Measurements from ENCODE around the gene CBY3.
"Not testable (repeated sequence)": the region's sequence is repeated elsewhere in the genome, so short reads cannot be mapped to it uniquely, and the experiment has no call there.

CBY3 gene

DNA sequence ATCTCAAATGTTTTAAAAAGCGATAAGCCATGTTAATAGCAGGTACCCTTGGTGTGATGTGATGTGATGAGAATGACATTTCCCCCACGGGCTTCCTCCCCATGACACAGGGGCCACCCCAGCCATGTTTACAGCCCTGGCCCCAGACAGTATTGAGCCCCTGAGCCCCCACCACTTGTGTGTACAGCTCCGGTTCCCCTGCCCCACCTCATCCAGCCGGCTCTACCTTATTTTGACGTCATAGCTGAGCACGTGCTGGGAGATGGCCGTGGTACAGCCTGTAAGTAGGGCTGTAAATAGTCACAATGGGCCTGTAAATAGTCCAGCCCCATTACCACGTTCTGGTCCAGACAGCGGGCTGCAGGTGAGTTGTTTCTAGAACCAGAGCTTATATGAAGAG, 32.4 kb downstream of the CBY3 start:
- no peak for TF ChIP-seq JUND (IDR thresholded peaks at IDR 0.05; ENCODE audit: low read depth)
- DNase-seq (ENCODE audit: low read depth in 1 of 2, low spot score in 1 of 2) = no peak
- in situ Hi-C loops (cut with HindIII; ENCODE audit: low pct_unique_long_range_greater_than_20kb, low sequenced_read_pairs) = no loop called here

DNA sequence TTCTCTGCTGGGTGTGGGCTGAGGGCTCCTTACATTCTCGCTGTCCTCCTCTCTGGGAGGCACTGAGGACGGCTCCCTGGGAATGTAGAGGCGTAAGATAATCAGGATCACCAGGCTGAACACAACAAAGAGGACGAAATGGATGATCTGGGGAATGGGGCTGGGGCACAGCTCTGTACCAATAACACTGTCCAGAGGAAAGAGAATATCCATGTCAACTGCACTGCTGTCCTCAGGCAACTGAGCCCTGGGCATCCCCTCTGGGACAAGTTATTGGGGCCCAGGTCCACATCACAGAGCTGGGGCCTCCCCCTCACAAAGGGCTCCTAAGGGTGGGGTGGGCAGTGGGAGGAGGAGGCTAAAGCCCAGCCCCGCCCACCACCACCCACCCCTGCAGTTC, 36.1 kb downstream of the CBY3 start:
- DNase-seq (ENCODE audit: low read depth in 1 of 2, low spot score in 1 of 2); in situ Hi-C loops (cut with HindIII; ENCODE audit: low pct_unique_long_range_greater_than_20kb, low sequenced_read_pairs): not testable (repeated sequence)

DNA sequence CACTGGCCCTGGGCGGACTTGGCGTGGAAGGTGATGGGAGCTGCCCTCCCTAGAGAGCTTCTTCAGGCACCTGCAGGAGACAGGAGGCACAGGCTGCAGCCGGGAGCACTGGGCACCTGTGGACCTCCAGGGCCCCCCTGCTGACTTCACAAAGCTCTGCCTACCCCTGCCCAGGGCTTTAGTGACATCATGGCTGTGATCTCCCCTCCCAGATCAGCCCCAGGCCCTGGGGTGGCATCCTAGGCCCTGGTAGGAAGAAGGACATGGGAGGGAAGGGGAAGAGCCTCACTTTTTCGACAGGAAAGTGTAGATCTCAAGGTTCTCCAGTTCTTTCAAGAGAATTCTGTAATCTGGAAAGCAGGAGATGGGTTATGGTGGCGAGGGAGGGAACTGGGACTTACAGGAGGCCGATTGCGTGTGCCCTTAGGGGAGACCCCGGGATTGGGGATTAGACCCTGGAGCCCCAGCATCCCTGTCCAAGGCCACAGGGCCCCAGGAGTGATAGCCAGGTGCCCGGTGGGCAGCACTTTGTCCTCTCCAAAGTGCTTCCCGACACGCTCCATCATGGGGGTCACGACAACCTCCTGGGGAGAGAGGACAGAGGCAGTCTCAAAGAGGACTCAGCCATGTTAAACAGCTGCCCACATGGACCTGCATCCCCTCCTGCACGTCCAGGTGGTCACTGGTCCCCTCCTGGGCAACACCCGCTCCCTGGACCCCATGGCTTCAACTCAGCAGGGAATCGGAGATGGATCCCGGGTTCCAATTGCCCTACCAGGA, 37.5 kb downstream of the CBY3 start:
- in situ Hi-C loops (cut with HindIII; ENCODE audit: low pct_unique_long_range_greater_than_20kb, low sequenced_read_pairs); DNase-seq (ENCODE audit: low read depth in 1 of 2, low spot score in 1 of 2): not testable (repeated sequence)

DNA sequence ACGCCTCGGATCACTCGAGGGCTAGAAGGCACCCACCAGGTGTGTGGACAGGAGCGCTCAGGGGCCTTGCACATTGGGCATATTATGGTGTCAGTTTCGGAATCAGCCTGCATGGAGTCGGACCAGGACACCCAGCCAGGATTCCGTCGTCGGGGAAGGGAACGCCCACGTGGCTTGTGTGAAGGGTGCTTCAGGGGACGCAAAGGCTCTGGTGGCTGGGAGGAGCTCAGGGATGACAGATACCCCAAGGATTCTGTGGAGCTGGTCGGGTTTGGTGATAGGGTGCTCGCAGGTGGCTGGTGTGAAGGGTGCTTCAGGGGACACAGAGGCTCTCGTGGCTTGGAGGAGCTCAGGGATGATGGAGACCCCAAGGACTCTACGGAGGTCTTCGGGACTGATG, 38.2 kb downstream of the CBY3 start:
- DNase-seq (ENCODE audit: low read depth in 1 of 2, low spot score in 1 of 2); in situ Hi-C loops (cut with HindIII; ENCODE audit: low pct_unique_long_range_greater_than_20kb, low sequenced_read_pairs): not testable (repeated sequence)

DNA sequence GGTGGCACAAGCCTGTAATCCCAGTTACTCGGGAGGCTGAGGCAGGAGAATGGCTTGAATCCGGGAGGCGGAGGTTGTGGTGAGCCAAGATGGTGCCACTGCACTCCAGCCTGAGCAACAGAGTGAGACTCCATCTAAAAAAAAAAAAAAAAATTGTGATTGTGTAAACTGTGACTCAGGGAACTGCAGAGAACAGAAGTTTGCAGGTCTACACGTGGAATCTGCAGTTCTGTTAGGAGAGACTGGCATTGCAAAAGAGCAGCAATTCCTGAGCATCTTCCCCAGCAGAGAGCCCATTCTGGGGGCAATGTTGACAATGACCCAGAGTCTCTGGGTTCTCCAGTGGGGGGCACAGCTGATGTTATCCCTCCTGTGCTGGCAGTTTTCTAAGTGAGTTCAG, 39.1 kb downstream of the CBY3 start:
- in situ Hi-C loops (cut with HindIII; ENCODE audit: low pct_unique_long_range_greater_than_20kb, low sequenced_read_pairs); DNase-seq (ENCODE audit: low read depth in 1 of 2, low spot score in 1 of 2): not testable (repeated sequence)

DNA sequence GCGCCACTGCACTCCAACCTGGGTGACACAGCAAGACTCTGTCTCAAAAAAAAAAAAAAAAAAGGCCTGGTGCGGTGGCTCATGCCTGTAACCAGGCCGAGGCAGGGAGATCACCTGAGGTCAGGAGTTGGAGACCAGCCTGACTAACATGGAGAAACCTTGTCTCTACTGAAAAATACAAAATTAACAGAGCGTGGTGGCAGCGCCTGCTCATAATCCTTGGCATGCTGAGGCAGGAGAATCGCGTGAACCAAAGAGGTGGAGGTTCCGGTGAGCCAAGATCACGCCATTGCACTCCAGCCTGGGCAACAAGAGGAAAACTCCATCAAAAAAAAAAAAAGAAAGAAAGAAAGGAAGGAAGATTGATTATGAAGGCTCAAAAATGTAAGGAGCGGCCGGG, 41.5 kb downstream of the CBY3 start:
- not testable (repeated sequence) for DNase-seq (ENCODE audit: low read depth in 1 of 2, low spot score in 1 of 2)

DNA sequence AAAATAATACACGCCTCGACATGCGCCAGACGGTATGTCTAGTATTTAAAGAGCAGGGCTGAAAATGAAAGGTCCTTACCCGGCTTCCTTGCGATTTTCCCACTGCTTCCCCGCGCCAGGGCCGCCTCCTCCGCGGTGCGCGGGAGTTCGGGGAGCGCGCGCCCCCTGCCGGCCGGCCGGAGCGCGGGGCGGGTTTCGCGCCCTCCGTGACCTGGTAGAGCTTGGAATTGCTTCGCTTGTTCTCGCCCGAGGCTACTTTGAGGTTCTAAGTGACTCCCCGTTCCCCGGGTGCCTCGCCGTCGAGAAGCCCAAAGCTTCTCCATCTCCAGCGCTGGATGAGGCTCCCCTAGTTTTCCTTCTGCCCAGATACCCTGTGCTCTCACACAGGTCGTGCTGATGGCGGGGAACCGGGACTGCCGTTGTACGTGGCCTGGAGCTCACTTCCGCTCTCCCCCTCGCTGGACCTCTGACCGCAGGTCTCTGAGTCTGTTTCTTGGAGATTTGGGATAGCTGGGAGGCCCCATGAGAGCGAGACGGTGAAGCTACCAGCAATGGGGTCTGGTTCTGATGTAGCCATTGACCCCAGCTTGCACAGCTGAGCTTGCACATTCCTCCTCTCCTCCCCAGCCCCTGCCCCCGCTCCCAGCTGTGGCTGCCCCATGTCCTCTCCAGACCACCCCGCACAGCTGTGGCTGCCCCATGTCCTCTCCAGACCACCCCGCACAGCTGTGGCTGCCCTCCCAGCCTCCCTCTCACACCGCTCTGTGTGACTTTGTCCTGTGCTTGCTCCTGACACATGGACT, 46.3 kb downstream of the CBY3 start:
- in situ Hi-C loops (cut with HindIII; ENCODE audit: low pct_unique_long_range_greater_than_20kb, low sequenced_read_pairs) = not testable (repeated sequence)

More for the DNA sequence above, 41.5 kb downstream of the CBY3 start:
- in situ Hi-C loops (cut with HindIII; ENCODE audit: low pct_unique_long_range_greater_than_20kb, low sequenced_read_pairs) = not testable (repeated sequence)

DNA sequence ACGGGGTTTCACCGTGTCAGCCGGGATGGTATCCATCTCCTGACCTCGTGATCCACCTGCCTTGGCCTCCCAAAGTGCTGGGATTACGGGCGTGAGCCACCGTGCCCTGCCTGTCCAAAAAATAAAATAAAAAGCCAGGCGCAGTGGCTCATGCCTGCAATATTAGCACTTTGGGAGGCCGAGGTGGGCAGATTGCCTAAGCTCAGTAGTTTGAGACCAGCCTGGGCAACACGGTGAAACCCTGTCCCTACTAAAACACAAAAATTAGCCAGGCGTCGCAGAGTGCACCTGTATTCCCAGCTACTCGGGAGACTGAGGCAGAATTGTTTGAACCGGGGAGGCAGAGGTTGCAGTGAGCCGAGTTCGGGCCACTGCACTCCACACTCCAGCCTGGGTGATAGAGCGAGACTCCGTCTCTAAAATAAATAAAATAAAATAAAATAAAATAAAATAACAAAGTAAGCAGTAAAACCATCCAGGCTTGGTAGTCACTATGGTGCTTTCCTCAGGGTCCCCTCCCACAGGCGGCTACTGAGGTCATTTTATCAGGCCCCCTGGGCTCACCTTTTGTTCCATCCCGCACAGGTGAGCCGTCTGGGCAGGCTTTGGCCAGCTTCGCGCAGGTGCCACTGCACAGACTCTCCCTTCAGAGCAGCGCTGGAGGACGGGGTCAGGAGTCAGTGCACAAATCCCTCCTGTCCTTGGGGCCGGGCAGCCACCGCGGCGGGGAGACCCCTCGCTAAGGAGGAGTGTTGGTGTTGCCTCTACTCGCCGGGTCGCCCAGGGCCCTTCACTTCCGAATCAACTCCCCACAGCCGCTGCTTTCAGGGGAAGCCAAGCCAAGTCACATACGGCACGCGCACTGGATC, 47.1 kb downstream of the CBY3 start:
- in situ Hi-C loops (cut with HindIII; ENCODE audit: low pct_unique_long_range_greater_than_20kb, low sequenced_read_pairs); DNase-seq (ENCODE audit: low read depth in 1 of 2, low spot score in 1 of 2): not testable (repeated sequence)

More for the DNA sequence above, 46.3 kb downstream of the CBY3 start:
- not testable (repeated sequence) for DNase-seq (ENCODE audit: low read depth in 1 of 2, low spot score in 1 of 2)

Data from T47D (cell line).